GM20431 (cell line): Measurements from ENCODE around the gene FERMT2.

Experiments used
- in situ Hi-C: fragments of 300-500 bp; cut with MseI, MboI; formaldehyde crosslinking; loops from one replicate; pipeline ENCODE4 v1.15.0; 2020; ENCODE audit warnings: low sequenced_read_pairs; ENCODE audit not compliant: unreplicated experiment

Gene FERMT2

DNA sequence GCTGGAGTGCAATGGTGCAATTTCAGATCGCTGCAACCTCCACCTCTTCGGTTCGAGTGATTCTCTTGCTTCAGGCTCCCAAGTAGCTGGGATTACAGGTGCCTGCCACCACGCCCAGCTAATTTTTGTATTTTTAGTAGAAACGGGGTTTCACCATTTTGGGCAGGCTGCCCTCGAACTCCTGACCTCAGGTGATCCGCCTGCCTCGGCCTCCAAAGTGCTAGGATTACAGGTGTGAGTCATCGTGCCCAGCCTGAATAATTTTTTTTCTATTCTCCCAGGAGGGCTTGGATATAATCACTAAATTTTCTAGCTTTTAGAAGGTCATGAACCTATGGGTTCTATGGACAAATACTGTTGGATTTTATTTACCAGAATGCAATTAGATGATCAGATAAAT lies 114.8 kb downstream of the FERMT2 start:
- in situ Hi-C loops: loop anchor here (10.0 kb wide), 1 partner anchor 129 kb away; no protein-coding TSS in a partner anchor

DNA sequence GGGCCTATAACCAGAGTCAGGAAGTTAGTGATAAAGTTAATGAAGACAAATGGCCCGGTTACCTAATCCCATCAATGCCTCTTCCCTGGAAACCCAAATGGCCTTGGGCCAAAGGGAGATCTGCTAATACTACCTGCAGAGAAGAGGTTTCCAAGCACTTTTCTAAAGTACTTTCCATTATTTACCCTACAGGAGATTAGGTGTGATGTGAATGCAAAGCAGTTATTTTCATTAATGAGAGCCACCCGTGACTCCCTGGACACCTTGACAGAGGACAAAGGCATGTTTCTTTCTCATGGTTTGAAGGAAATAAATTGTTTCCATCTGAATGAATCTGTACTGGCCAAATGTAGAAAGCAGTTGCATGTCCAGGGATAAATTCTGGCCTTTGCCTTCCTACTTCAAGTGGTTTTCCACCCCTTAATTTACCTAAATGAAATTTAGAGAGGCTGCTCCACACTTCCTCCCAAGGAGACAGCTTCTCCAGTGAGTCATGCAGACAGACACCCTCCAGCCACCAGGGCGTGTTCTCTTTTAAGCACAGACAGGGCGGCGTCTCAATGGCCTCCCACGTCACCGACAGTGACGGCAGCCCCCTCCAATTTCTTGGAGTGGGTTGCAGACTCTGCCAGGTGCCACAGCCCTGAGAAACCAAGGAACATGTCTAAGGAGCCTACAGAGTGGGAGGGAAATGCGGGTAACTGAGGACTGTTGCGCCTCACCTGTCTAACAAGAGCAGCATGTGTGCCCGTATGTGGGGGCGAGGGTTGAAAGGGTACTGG lies 115.5 kb downstream of the FERMT2 start:
- in situ Hi-C loops: loop anchor here (10.0 kb wide), 1 partner anchor 129 kb away; no protein-coding TSS in a partner anchor

DNA sequence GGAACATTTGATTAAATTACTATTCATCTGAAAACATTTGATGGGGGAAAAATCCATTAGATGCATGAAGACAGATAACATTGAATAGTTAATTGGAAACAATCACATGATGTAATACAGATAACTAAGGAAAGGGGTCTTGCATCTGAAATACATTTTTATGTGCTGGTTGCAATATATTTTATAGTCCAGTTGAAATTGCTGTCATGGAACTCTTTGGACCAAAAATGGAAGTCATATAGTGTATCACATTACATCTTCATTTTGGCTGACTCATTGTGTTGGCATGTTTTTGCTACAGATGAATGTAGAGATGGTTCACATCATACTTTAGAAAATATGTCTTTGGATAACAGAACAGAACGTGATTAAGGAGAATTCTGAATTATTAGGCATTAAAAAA lies 116.4 kb downstream of the FERMT2 start:
- in situ Hi-C loops: loop anchor here (10.0 kb wide), 1 partner anchor 130 kb away; no protein-coding TSS in a partner anchor

DNA sequence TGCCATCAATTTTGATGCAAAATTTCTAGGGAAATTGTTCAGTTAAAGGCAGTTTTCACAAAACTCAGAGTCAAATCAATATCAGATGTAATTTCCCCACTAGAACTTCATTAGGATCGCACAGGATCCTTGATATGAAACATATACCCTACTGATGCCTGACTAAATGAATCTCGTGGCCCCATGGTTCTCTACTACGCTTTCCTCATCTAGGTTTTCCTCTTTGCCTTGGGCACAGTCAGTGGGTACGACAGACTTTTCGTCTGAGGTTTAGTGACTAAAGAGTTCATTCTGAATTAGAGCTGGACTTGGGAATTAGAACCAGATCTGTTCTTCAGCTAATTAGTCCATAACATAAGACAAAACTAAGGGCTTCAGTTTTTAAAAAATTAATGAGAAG lies 117.0 kb downstream of the FERMT2 start:
- in situ Hi-C loops: loop anchor here (10.0 kb wide), 1 partner anchor 131 kb away; no protein-coding TSS in a partner anchor

DNA sequence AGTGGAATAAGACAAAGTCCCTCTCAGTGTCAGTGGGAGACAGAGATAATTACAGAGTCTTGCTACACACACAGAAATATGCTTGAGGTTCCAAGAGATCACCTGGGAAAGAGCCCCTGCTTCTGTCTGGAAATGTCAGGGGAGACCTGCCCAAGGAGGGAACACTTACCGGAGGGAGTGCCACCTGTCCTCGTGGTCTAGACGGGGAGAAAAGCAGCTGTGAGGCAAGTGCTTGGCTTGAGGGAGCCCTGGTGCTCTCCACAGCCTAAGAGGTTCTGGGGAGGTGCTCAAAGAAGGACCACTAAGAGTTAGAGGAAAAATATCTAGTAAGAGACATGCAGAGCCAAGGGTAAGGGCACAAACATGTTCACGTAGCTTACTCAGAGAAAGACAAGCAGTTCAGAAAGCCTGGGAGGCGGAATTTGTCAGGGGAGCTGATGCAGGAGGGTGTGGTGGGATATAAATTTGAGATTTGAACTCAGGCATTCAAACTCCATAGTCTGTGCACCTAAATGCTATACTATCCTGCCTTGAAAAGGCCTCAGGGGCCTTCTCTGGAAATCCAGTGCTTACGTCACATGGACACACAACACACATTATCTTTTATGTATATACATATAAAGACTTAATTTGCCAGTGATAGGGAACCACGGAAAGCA lies 121.2 kb downstream of the FERMT2 start:
- in situ Hi-C loops: loop anchor here (10.0 kb wide), 2 partner anchors 135 to 465 kb away; no protein-coding TSS in a partner anchor

DNA sequence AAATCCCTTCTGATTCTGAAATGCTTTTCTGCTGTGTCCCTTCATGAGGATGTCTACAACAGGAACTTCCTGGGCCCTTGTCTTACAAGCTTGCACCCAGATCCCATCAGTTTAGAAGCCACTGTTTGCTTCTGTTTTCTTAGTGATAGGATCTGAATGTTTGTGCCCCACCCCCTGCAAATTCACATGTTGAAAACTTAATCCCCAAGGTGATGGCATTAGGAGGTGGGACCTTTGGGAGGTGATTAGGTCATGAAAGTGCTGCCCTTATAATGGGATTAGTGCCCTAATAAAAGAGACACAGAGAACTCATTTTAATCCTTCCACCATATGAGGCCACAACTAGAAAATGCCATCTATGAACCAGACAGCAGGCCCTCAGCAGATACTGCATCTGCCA lies 123.4 kb downstream of the FERMT2 start:
- in situ Hi-C loops: loop anchor here (10.0 kb wide), 1 partner anchor 467 kb away; no protein-coding TSS in a partner anchor

DNA sequence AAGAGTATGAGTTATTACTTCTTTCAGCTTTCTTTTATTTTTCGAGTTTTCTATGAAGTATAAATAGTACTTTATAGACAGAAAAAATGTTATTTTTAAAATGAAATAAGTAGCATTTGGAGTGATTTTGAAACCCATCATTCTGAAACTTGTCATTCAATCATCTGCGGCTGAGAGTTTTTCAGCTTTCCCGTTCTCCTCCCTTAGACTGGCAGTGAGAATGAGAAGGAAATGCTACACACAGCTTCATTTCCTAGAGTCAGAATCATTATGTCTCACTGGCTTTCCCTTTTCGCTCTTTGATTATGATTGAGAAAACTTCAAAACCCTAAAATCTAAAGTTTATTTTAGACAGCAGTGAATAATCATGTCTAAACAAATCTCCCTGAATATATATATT lies 125.8 kb downstream of the FERMT2 start:
- in situ Hi-C loops: loop anchor here (10.0 kb wide), 1 partner anchor 470 kb away; no protein-coding TSS in a partner anchor

DNA sequence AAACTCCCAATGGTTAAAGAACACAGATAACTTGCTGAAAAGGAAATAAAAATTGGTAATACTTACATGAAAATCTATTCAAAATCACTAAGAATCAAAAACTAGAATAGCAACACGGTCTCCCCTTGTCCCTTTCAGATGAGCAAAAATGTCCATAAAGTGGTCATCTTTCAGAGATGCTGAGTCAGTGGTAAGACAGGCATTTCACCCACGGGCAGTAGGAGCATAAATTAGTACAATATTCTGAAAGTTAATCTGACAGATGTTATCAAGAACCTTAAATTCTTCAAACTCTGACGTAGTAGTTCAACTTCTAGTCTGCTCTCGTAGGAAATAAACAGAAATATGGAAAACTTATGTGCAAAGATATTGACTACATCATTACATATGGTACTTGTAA lies 126.4 kb downstream of the FERMT2 start:
- in situ Hi-C loops: loop anchor here (10.0 kb wide), 1 partner anchor 470 kb away; no protein-coding TSS in a partner anchor

DNA sequence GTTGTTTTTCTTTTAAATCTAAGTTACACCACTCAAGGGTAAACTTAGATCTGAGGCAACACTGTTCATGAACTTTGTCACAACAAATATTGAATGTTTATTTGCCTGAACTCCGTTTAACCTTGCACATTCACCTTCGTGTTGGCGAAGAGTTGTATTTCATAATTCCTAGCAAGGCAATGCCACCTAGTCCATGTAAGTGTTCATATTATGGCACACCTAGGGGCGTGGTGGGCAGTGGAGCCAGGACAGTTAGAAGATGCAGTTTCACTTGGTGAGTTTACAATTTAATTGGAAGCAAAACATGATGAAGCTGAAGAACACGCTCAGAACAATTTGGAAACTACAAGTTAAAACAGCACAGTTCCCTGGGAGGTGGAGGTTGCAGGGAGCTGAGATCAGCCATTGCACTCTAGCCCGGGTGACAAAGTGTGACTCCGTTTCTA lies 129.0 kb downstream of the FERMT2 start:
- in situ Hi-C loops: loop anchor here (10.0 kb wide), 1 partner anchor 473 kb away; no protein-coding TSS in a partner anchor

DNA sequence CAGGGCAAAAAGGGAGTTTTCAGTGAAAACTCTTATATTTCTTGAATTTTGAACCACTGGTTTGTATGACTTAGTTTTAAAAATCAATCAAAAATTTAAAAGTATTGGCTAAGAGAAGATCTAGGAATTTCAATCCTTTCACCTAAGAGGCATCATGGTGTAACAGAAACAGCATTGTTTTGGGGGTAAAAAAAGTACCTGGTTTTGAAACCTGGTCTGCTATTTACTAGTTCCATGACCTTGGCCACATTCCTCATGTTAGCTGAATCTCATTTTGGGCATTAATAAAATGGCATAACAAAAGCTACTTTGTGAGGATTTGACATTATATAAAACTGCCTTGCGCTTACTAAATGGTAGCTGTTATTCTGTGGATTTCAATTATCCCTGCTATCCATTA lies 142.7 kb downstream of the FERMT2 start:
- in situ Hi-C loops: no loop called here
